Esophagus muscularis mucosa (tissue), 3 donors: ENCODE data around the gene SLFN12.

ENCODE experiments used
- POLR2A ChIP-seq: fragments of 450-650 bp; IDR thresholded peaks from one replicate; pipeline ENCODE4 v1.6.1; 2017; ENCODE audit warnings: antibody characterized with exemption, moderate library complexity, mild to moderate bottlenecking, low read depth
- TF ChIP-seq, protein P1 (sequence below), 3 experiments: fragments of 200-600 bp in 2 of 3; fragments of 450-650 bp in 1 of 3; sonication (generic) in 2 of 3; IDR thresholded peaks; one replicate each; pipeline ENCODE4 v1.5.1; 2017 to 2019; ENCODE audit warnings: antibody characterized with exemption in 3 of 3, mild to moderate bottlenecking in 2 of 3, moderate library complexity in 1 of 3

DNA sequence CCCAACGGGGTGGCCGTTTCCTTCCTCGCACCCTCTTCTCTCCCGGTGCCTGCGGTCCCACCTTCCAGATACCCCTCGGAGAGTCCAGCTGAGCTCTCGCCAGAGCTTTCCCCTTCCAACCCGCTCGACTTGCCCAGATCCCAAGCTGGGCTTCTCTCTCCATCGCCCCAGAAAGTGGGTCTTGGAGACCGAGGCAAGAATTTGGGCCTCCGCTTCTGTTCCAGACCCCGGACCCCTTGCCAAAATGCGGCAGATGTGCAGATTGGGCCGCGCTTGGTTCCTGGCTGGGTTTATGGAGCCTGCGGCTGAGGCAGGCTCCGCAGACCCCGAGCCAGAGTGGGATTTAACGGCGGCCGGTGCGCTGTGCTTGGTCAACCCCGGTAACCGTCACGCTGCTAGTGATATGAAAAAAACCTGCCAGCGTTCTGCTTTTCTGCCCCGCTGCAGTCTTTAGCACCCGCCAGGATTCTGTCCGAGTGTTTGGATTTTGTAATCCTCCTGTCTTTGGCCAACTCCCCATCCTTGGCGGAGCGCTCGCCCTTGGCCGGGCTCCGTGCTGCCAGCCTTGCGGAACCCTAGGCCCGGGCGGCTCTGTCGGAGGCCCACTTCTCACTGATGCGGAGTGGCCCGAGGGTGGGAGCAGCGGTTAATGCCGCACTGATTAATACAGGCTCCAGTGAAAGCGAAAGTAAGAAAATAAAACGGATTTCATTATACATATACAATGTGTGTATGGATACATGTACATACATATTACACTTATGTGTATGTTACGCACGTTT, 58.1 kb downstream of the SLFN12 start:
- TF ChIP-seq, protein P1, sequence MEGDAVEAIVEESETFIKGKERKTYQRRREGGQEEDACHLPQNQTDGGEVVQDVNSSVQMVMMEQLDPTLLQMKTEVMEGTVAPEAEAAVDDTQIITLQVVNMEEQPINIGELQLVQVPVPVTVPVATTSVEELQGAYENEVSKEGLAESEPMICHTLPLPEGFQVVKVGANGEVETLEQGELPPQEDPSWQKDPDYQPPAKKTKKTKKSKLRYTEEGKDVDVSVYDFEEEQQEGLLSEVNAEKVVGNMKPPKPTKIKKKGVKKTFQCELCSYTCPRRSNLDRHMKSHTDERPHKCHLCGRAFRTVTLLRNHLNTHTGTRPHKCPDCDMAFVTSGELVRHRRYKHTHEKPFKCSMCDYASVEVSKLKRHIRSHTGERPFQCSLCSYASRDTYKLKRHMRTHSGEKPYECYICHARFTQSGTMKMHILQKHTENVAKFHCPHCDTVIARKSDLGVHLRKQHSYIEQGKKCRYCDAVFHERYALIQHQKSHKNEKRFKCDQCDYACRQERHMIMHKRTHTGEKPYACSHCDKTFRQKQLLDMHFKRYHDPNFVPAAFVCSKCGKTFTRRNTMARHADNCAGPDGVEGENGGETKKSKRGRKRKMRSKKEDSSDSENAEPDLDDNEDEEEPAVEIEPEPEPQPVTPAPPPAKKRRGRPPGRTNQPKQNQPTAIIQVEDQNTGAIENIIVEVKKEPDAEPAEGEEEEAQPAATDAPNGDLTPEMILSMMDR (IDR thresholded peaks at IDR 0.05): no peak
- TF ChIP-seq POLR2A: no peak
